SK-N-SH (cell line): ENCODE measurements around the gene LIX1. TPM values are rescaled to one million over a fixed set of nuclear protein-coding genes. Genes with fewer than 3 reads are reported as not detected.

Source experiments
- CTCF ChIA-PET: fragments of 300-600, 350-600 bp; formaldehyde crosslinking; extraction: SDS; loops from one replicate; lab custom pipeline; 2021; lab: Yijun Ruan, JAX
- POLR2A ChIA-PET: fragments of 350-600 bp; sonication (Branson Sonifier 250); formaldehyde crosslinking; extraction: SDS; loops from one replicate; lab custom pipeline; 2020; ENCODE audit warnings: antibody characterized with exemption, inconsistent platforms; lab: Yijun Ruan, JAX
- DNase-seq: peaks from one replicate; pipeline ENCODE4 v3.0.0; 2012
- H2AFZ ChIP-seq: fragments of 200-600 bp; sonication (generic); 2 replicates; pipeline ENCODE4 v1.8.1; 2016; ENCODE audit warnings: antibody characterized with exemption, mild to moderate bottlenecking, low read depth
- H3F3A ChIP-seq: fragments of 200-600 bp; sonication (generic); replicated peaks from 2 replicates; pipeline ENCODE3; 2016; ENCODE audit warnings: antibody characterized with exemption, mild to moderate bottlenecking; ENCODE audit not compliant: insufficient read depth
- H3K27ac ChIP-seq, 2 experiments: fragments of 200-500 bp in 1 of 2; fragments of 200-600 bp in 1 of 2; sonication (Bioruptor generic) in 1 of 2; sonication (generic), shearing (Covaris generic) in 1 of 2; 2 replicates each; pipeline versions ENCODE4 v1.5.1 to v1.6.1; 2014 to 2016; ENCODE audit warnings: low read depth in 2 of 2, inconsistent platforms in 1 of 2, low read length in 1 of 2, mild to moderate bottlenecking in 1 of 2, mixed read lengths in 1 of 2
- H3K27me3 ChIP-seq: fragments of 200-600 bp; sonication (generic), shearing (Covaris generic); 2 replicates; pipeline ENCODE4 v1.6.1; 2016; ENCODE audit warnings: mixed run types; ENCODE audit not compliant: insufficient read depth
- H3K36me3 ChIP-seq, 2 experiments: fragments of 200-500 bp in 1 of 2; fragments of 200-600 bp in 1 of 2; sonication (Bioruptor generic) in 1 of 2; sonication (generic) in 1 of 2; replicated peaks in 1 of 2; 2 replicates each; pipeline versions ENCODE3 to v1.5.1; 2014 to 2016; ENCODE audit warnings: low read length in 1 of 2, mild to moderate bottlenecking in 1 of 2; ENCODE audit not compliant: insufficient read depth in 2 of 2, control insufficient read depth in 1 of 2
- H3K4me1 ChIP-seq, 2 experiments: fragments of 200-500 bp in 1 of 2; fragments of 200-600 bp in 1 of 2; sonication (Bioruptor generic) in 1 of 2; sonication (generic), shearing (Covaris generic) in 1 of 2; 2 replicates each; pipeline versions ENCODE4 v1.5.1 to v1.6.1; 2014 to 2016; ENCODE audit warnings: low read depth in 1 of 2, low read length in 1 of 2, mixed run types in 1 of 2; ENCODE audit not compliant: insufficient read depth in 2 of 2, control insufficient read depth in 1 of 2
- H3K4me2 ChIP-seq: fragments of 200-600 bp; sonication (generic), shearing (Covaris generic); 2 replicates; pipeline ENCODE4 v1.6.1; 2017; ENCODE audit warnings: mixed run types
- H3K4me3 ChIP-seq, 2 experiments: fragments of 200-500 bp in 1 of 2; fragments of 200-600 bp in 1 of 2; sonication (Bioruptor generic) in 1 of 2; sonication (generic), shearing (Covaris generic) in 1 of 2; 2 replicates each; pipeline versions ENCODE4 v1.5.1 to v1.8.1; 2014 to 2016; ENCODE audit warnings: low read depth in 2 of 2, inconsistent platforms in 1 of 2, low read length in 1 of 2, mild to moderate bottlenecking in 1 of 2, mixed read lengths in 1 of 2, moderate library complexity in 1 of 2
- H3K79me2 ChIP-seq: fragments of 200-600 bp; sonication (generic); 2 replicates; pipeline ENCODE4 v1.8.1; 2017; ENCODE audit warnings: mild to moderate bottlenecking; ENCODE audit not compliant: insufficient read depth
- H3K9ac ChIP-seq: fragments of 200-600 bp; sonication (generic); 2 replicates; pipeline ENCODE4 v1.6.1; 2017; ENCODE audit warnings: mixed run types
- H3K9me2 ChIP-seq: fragments of 200-600 bp; sonication (generic); 2 replicates; pipeline ENCODE4 v1.6.1; 2017; ENCODE audit warnings: mixed run types
- H3K9me3 ChIP-seq: fragments of 200-600 bp; sonication (generic); 2 replicates; pipeline ENCODE4 v1.6.1; 2017; ENCODE audit warnings: mixed run types, mild to moderate bottlenecking, moderate library complexity
- H4K20me1 ChIP-seq: fragments of 200-600 bp; sonication (generic); 2 replicates; pipeline ENCODE4 v1.6.1; 2017; ENCODE audit warnings: mild to moderate bottlenecking, mixed run types; ENCODE audit not compliant: insufficient read depth
- CTCF ChIP-seq: fragments of 200-600 bp; sonication (generic); IDR thresholded peaks from 2 replicates; pipeline ENCODE4 v1.6.1; 2017; ENCODE audit warnings: antibody characterized with exemption, mild to moderate bottlenecking, moderate library complexity
- EP300 ChIP-seq, 2 experiments: IDR thresholded peaks; 2 replicates each; pipeline versions ENCODE4 v1.4.0 to v1.6.1; 2012; ENCODE audit warnings: borderline replicate concordance in 1 of 2, low read depth in 1 of 2, low read length in 1 of 2
- EZH2phosphoT487 ChIP-seq: fragments of 200-600 bp; sonication (generic); IDR thresholded peaks from 2 replicates; pipeline ENCODE4 v1.6.1; 2017; ENCODE audit warnings: low read depth, mixed run types, mild to moderate bottlenecking, antibody characterized with exemption, moderate library complexity, borderline replicate concordance
- FOSL2 ChIP-seq: IDR thresholded peaks from 2 replicates; pipeline ENCODE4 v1.4.0; 2012; ENCODE audit warnings: low read depth, mild to moderate bottlenecking, moderate library complexity, borderline replicate concordance
- FOXJ3 ChIP-seq: sonication (generic); formaldehyde crosslinking; IDR thresholded peaks from 2 replicates; pipeline ENCODE4 v1.5.1; 2020; ENCODE audit warnings: mild to moderate bottlenecking, missing genetic modification reagents
- JUND ChIP-seq: IDR thresholded peaks from 2 replicates; pipeline ENCODE4 v1.4.0; 2012
- MAX ChIP-seq: IDR thresholded peaks from 2 replicates; pipeline ENCODE4 v1.4.0; 2012; ENCODE audit warnings: low read depth
- MEF2A ChIP-seq: IDR thresholded peaks from 2 replicates; pipeline ENCODE4 v1.4.0; 2012; ENCODE audit warnings: low read depth, borderline replicate concordance
- MXI1 ChIP-seq: IDR thresholded peaks from 2 replicates; pipeline ENCODE4 v1.6.1; 2012; ENCODE audit warnings: mild to moderate bottlenecking, low read depth, low read length, improper control_type of control experiment
- NFIC ChIP-seq: IDR thresholded peaks from 2 replicates; pipeline ENCODE4 v1.4.0; 2012; ENCODE audit warnings: borderline replicate concordance
- NRF1 ChIP-seq: IDR thresholded peaks from 2 replicates; pipeline ENCODE4 v1.6.1; 2012; ENCODE audit warnings: low read depth, mild to moderate bottlenecking, low read length
- PBX3 ChIP-seq: IDR thresholded peaks from 2 replicates; pipeline ENCODE4; 2012
- POLR2AphosphoS5 ChIP-seq: IDR thresholded peaks from 2 replicates; pipeline ENCODE4 v1.6.1; 2012; ENCODE audit warnings: low read depth, low read length
- RCOR1 ChIP-seq: fragments of 150-350 bp; IDR thresholded peaks from 2 replicates; pipeline ENCODE4 v1.6.1; 2017; ENCODE audit warnings: antibody characterized with exemption, low read length
- REST ChIP-seq: IDR thresholded peaks from 2 replicates; pipeline ENCODE4 v1.6.1; 2012; ENCODE audit warnings: mild to moderate bottlenecking, low read depth, low read length, moderate library complexity
- RFX5 ChIP-seq: IDR thresholded peaks from 2 replicates; pipeline ENCODE4 v1.6.1; 2012; ENCODE audit warnings: mild to moderate bottlenecking, improper control_type of control experiment, low read length
- SIN3A ChIP-seq: IDR thresholded peaks from 2 replicates; pipeline ENCODE4 v1.6.1; 2012; ENCODE audit warnings: low read depth, mild to moderate bottlenecking, low read length, moderate library complexity, borderline replicate concordance
- SMC3 ChIP-seq: IDR thresholded peaks from 2 replicates; pipeline ENCODE4 v1.6.1; 2012; ENCODE audit warnings: low read depth, low read length, improper control_type of control experiment
- TAF1 ChIP-seq: IDR thresholded peaks from 2 replicates; pipeline ENCODE4 v1.6.1; 2012; ENCODE audit warnings: low read depth, mild to moderate bottlenecking, low read length, moderate library complexity, borderline replicate concordance
- TCF12 ChIP-seq: IDR thresholded peaks from 2 replicates; pipeline ENCODE4 v1.4.0; 2012
- TEAD4 ChIP-seq: IDR thresholded peaks from 2 replicates; pipeline ENCODE4 v1.4.0; 2012; ENCODE audit warnings: mild to moderate bottlenecking, borderline replicate concordance; ENCODE audit not compliant: insufficient read depth
- USF1 ChIP-seq: IDR thresholded peaks from 2 replicates; pipeline ENCODE4 v1.4.0; 2012; ENCODE audit warnings: low read depth, borderline replicate concordance
- YY1 ChIP-seq: IDR thresholded peaks from 2 replicates; pipeline ENCODE4 v1.4.0; 2012; ENCODE audit warnings: low read depth, mild to moderate bottlenecking
- ZBTB33 ChIP-seq: IDR thresholded peaks from 2 replicates; pipeline ENCODE4 v1.4.0; 2012; ENCODE audit warnings: low read depth, borderline replicate concordance
- WGBS: methylation state at CpG from one replicate; pipeline ENCODE4 v1.1.6; 2017; ENCODE audit warnings: low lambda C conversion rate; 5-methylcytosine and 5-hydroxymethylcytosine counted together
- polyA plus RNA-seq, 3 experiments: library from polyadenylated mRNA; depleted of rRNA; stranded (reverse); fragments of >200 nt; gene quantifications; 2 replicates each; pipeline ENCODE4 v1.2.3, GENCODE V29; 2012

Gene LIX1
- polyA plus RNA-seq, 1 of the 3 experiments (the other 2 are of a cell fraction): not detected

GRCh38 chr5:97162045-97162444 lies 19.6 kb upstream of the LIX1 start:
- no peak overlapping the region for H3K27ac ChIP-seq
- no peaks in the 10 kb centered on the region for H4K20me1 ChIP-seq
- no peak overlapping the region for H3K4me2 ChIP-seq
- peaks cover 31 to 49% of the 10 kb centered on the region in 2 experiments for H3K36me3 ChIP-seq
- no peaks in the 10 kb centered on the region for H3K27me3 ChIP-seq
- H3K9ac ChIP-seq: no peak overlapping the region
- CTCF ChIA-PET: interaction anchor here (0.6 to 12.2 kb wide), 57 partner anchors 9 to 1715 kb away, joined by 3 to 118 read pairs (median 4); partner anchors contain the start of genes ERAP2 and LIX1
- H3K4me3 ChIP-seq: no peak overlapping the region; a peak in 1 of 4 replicates
- WGBS: 30% methylated on average over 4 of the region's 4 CpGs
- DNase-seq: peak; percentile 45
- H3K9me3 ChIP-seq: peaks cover 12% of the 10 kb centered on the region
- H3K9me2 ChIP-seq: no peaks in the 10 kb centered on the region
- H3K79me2 ChIP-seq: peaks cover 7% of the 10 kb centered on the region; the same call in 1 of the 2 replicates
- H2AFZ ChIP-seq: no peak overlapping the region
- peaks cover 27% of the 10 kb centered on the region for H3F3A ChIP-seq
- no peaks in the 10 kb centered on the region for H3K4me1 ChIP-seq
- POLR2A ChIA-PET: no interaction called here
- TF ChIP-seq TAF1: no peak
- no peak for TF ChIP-seq USF1
- TF ChIP-seq SIN3A: no peak
- TF ChIP-seq EZH2phosphoT487: no peak
- peak; percentile 96 for TF ChIP-seq CTCF
- TF ChIP-seq SMC3: peak; percentile 85
- TF ChIP-seq NRF1: no peak
- TF ChIP-seq ZBTB33: no peak
- TF ChIP-seq FOSL2: no peak
- TF ChIP-seq MEF2A: no peak
- no peak for TF ChIP-seq TCF12
- no peak for TF ChIP-seq MXI1
- no peak for TF ChIP-seq FOXJ3 (CRISPR knock-in tag)
- no peak for TF ChIP-seq YY1
- no peak for TF ChIP-seq EP300 (IDR thresholded peaks at IDR 0.05; ENCODE audit: borderline replicate concordance in 1 of 2, low read depth in 1 of 2, low read length in 1 of 2)
- TF ChIP-seq NFIC: no peak
- TF ChIP-seq RFX5: no peak
- TF ChIP-seq REST: no peak
- TF ChIP-seq JUND: no peak
- no peak for TF ChIP-seq MAX
- no peak for TF ChIP-seq POLR2AphosphoS5
- no peak for TF ChIP-seq TEAD4
- 0 out of 2 replicates have a peak, but pooled peaks have one; percentile 19 for TF ChIP-seq RCOR1
- TF ChIP-seq PBX3: no peak
